Cardiac septum (tissue), 1 donor: Measurements from ENCODE around the gene LPP. TPM values are rescaled to one million over a fixed set of nuclear protein-coding genes. Genes with fewer than 3 reads are reported as not detected.

Experiments
- DNase-seq: peaks from one replicate; pipeline ENCODE4 v3.0.0-alpha.2; 2020; ENCODE audit warnings: low spot score
- intact Hi-C: fragments of 100-400 bp; cut with DNase I; formaldehyde crosslinking; loops from one replicate; pipeline ENCODE4 v1.14.0; 2022
- total RNA-seq: library from RNA; stranded (reverse); fragmentation: NEBNext Ultra II Directional; extraction: Animal tissue kit (Norgen Biotek cat#: 25700); gene quantifications from one replicate; pipeline ENCODE4 v1.2.1, GENCODE V29; 2021
- donor health status: DM: no; HTN: no; CAD: no.

Gene LPP
- total RNA-seq, 1 donor from 2014 or later: 145 TPM

DNA sequence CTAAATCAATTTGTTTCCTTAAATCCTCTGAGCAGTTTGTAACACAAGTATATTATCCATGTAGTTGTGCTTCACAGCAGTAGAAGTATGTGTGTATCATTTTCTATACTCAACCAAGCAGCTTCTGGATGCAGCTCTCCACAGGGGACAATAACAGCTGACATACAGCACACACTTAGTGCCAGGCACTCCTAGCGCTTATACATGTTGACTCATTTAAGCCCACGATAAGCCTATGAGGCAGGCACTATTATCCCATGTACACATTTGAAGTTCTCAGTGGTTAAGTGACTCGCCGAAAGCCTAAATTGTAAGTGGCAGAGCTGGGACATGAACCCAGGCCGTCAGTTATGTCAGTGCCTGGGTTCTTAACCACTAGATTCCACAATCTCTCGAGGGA is 20.3 kb upstream of the LPP start:
- intact Hi-C loops: no loop called here
- DNase-seq: no peak

DNA sequence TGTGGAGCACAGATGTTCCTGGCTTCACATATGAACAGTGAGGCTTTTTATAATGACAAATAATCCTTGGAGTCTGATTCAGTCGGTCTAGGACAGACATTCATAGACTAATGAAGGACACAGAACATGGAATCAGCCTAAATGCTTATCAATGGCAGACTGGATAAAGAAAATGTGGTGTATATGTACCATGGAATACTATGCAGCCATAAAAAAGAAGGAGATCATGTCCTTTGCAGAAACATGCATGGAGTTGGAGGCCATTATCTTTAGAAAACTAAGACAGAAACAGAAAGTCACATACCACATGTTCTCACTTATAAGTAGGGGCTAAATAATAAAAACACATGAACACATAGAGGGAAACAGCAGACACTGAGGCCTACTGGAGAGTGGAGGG is 19.9 kb upstream of the LPP start:
- no peak for DNase-seq
- intact Hi-C loops: no loop called here

DNA sequence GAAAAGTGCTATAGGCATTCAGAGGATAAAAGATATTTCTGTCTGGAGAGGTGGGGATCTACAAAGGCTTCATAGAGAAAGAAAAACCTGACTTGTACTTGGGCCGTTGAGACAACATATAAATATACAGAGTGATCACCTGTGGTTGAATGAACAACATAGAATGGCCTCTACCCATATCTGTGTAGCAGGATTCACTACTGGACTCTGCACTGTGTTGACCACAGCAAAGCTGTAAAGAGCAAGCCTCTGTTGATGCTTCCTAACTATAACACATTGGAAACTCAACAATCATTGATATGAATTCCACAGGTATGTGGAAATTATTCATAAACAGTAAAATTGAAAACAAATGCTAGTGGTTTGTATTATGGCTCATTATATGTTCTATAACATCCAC is 19.1 kb upstream of the LPP start:
- intact Hi-C loops: no loop called here
- DNase-seq: no peak

DNA sequence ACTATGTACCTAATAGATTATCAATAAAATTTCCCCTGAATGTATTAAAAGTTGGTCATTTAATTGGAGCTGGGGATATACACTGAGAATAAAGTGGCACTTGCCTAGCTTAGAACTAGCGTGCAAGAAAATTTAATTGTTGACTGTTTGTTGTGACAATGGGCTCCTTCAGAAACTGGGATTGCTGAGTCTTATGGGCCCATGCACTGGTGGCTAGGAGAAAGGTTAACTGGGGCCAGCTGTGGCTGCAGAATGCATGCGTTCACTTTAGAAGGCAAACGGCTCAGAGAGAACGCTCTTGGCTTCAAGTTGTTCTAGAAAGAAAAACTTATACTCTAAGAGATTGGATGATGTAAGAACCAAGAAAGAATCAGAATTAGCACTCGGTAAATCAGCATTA is 18.7 kb upstream of the LPP start:
- DNase-seq: no peak
- intact Hi-C loops: no loop called here

DNA sequence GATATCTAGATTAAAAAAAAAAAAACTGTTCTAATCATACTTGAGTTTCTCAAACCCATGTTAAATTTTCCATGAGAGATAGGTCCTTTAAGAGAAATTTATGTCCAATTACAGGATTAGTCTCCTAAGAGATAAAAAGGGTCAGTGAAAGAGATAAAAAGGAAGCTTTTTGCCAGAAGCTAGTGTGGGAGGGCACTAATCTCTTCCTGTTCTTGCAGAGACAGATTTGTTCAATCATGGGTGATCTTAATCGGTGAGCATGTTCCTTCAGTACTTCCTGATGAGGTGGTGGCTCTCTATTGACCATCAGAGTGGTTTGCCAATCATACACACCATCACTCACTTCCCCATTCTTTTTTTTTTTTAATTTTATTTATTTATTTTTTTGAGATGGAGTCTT is 16.9 kb upstream of the LPP start:
- intact Hi-C loops: no loop called here
- DNase-seq: no peak

DNA sequence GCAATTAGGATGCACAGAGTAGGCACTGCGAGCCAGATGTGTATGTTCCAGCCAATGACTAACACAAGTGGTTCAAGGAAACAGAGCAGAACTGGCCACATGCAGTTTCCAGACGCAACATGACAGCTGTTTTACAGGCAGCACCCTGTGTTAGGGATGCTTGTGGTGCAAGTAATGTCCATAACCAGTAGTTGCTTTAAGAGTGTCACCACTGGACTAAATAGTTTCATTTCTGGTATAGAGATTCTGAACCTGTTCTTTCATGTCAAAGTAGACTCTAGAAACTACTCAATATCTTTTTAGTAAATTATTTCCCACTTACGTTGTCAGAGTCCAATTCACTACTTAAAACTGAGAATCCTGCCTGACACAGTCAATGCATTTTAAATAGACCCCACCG is 14.5 kb upstream of the LPP start:
- intact Hi-C loops: no loop called here
- no peak for DNase-seq

DNA sequence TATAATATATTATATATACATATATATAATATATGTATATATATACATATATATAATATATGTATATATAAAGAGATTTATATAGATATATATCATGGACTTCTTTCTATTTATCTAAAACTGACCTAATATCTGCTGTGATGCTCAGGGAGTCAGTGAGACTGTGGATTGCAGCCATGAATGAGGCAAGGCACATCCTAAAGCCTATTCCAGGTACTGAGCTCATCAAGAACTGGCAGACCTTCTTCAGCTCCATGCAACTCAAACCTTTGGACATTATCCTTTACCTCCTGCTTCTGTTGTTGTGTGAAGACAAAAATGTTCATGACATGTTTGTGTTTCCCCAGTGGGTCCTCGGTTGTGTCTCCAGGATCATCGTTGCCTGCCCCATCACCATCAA is 7.7 kb upstream of the LPP start:
- intact Hi-C loops: no loop called here
- no peak for DNase-seq

DNA sequence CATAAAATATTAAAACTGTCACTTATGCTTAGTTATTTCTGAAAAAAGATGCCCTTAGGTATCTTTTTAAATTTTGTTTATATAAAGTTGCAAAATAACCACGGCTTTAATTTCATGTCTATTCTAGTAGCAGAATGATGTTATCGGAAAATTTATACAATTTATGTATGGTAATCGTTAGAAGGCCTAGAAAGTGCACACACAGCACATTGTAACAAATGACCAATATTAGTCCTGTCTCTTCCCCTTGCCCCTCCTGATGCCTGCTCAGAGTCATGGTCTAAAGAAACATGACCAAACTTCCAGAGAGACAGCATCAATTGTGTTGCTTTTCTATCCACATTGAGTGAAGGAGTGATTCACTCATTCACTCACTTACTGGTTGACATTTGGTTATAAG is 6.2 kb upstream of the LPP start:
- DNase-seq: no peak
- intact Hi-C loops: no loop called here

DNA sequence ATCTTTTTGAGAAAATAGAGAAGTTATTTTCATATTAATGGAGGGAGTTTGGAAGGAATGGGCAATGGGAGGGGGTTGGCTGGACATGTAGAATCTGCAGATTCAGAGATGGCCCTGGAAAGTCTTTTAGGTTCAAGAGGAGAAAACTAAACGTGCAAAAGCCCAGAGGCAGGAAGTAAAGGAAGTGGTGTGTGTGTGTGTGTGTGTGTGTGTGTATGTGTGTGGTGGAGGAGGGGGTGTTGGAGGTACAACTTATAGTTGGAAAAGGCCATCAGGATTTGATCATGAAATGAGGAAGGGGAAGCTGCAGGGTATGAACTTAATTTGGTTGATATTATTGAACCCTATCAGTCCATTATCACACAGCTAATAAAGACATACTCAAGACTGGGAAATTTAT is 5.6 kb upstream of the LPP start:
- no peak for DNase-seq
- intact Hi-C loops: no loop called here

DNA sequence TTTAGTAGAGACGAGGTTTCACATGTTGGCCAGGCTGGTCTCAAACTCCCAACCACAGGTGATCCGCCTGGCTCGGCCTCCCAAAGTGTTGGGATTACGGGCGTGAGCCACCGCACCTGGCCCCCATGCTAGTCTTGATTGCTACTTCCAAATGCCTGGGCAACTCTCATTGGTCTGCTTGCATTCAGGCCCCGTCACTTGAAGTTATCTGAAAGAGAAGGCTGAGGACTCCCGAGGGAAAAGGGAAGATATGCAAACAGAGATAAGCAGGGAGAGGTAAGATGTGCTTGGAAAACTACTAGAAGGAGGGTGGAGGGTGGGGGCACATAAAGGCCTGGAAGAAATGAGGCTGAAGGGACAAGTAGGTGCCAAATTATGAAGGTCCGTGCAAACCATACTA is 4.4 kb upstream of the LPP start:
- DNase-seq: no peak
- intact Hi-C loops: no loop called here

DNA sequence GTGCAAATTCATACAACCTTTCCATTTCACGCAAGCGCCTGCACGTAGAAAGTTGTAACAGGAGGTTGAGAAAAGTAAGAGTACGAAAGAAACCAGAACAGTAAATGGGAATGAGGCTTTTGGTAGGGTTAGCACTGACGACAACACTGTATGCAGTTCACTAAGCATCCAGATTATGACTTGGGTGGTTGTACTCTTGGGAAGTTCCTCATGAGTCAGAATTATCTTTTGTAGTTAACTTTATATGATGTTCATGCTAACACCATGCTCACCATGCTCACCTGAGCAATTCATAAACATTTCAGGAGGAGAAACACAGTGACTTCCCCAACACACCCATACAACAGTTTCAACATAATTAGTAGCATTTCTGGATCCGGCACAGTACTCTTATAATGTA is 3.0 kb upstream of the LPP start:
- no peak for DNase-seq
- intact Hi-C loops: loop anchor here (5.0 to 10.0 kb wide), 5 partner anchors 99 to 796 kb away; no protein-coding TSS in a partner anchor

DNA sequence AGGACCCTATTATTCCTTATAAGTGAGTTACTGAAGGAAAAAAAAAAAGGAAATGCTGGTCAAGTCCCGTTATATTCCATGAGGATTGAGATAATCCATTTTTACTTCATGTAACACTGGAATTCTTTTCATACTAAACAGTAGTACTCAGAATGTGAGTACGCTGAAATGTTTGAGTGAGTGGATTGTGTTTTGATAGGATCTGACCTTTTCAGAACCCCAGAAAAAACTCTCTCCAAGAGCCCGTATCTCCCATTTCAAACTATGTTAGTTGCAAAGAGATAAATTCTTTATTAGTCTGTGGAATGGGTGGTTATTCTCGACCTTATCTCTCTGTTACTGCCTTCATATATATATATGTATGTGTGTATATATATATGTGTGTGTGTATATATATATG is 2.5 kb upstream of the LPP start:
- intact Hi-C loops: loop anchor here (5.0 to 10.0 kb wide), 5 partner anchors 99 to 796 kb away; no protein-coding TSS in a partner anchor

DNA sequence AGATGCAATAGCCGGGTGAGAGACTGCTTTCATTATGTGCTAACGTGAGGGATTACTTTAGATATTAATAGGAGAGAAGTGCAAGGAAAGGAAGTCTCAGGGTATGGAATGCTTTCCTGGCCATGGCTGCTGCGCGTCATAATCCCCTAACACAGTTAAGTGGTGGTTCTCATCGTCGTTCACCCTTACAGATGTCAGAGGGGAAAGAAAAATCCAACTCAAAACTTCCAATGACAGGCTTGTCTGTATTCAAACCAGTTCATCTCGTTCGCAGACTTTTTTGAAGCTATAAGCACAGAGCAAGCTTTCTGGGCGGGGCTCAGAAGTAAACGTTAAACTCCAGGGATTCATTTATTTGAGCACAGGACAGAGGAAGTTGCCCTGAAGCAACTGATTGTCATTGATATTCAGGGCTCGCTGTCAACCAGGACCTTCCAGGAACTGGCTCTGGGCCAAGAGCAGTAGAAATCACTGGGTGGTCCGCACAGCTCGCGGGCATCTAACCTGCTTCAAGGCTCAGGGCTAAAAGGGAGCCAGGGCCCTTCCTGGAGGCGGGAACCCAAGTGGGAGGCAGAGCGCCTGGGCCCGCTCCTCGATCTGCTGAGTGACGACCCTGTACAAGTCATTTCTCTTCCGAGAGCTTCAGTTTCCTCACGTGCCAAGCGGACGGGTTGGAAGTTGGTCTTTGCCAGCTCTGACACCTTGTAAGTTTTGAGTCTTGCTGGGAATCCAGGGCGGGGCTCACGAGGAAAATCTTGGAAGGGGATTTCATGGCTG is 1.1 kb upstream of the LPP start:
- intact Hi-C loops: loop anchor here (2.0 to 10.0 kb wide), 6 partner anchors 101 to 794 kb away; partner anchors contain the start of gene BCL6
- DNase-seq: no peak

More for the DNA sequence above, 2.5 kb upstream of the LPP start:
- DNase-seq: no peak

DNA sequence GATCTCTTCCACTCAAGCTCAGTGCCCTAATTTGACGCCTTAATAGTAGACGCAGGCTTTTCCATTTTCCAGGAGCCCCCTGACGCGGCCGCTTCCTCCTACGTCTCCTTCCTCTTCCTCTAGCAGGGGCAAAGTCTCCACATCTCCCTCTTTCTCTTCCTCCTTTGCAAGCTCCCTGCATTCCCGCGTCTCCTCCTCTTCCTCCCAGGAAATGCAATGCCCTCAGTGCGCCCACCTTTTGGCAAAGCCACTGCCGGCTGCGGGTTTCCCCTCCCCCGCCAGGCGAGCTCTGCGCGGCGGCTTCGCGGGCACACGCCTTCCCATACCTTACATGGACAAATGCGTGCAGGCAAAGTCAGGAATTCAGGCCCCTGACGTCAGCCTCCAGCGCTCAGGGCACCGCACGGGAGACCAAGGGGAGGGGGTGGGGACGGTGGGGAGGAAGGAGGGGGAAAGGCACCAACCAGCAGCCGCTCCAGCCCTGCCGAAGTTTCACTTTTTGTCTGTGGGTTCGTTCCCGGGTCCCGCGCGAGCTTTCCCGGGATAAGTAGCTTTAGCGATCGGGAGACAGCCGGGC is 432 bp upstream of the LPP start:
- DNase-seq: peak; percentile 90
- intact Hi-C loops: loop anchor here (2.0 to 10.0 kb wide), 7 partner anchors 101 to 794 kb away; partner anchors contain the start of gene BCL6

DNA sequence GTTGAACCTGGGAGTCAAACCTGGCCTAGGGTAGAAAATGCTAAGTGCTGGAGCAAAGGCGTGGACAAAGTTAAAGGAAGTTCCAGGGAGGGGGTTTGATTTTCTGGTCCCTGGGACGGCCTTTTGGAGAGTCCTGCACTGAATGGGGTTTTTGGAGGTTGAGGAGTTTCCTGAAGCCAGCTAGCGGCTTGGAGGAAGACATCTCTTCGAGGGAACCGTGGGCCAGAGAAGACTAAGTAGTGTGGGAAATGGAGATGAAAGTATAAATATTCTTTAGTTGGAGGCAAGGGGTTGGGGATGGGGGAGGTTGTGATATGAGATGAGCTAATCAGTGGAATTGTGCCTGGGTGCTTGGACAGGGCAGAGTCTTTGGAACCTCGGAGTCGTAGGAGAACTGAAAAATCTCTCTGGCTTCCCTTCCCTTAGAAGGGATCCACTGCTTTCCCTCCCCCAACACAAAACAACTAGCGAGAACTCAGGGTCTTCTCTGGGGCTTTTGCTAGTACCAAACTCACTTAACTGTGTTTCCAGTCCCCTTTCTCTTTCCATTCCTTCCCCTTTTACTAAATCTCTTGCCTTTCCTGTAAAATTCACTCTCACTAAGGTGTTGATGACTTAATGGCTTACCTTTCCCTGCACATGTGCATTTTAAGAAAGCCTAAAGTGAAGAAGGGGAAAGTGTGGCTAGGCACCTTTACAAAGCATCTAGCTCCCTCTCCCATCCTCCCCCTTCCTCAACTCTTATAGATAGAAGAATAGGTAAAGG is 1.0 kb downstream of the LPP start:
- intact Hi-C loops: loop anchor here (2.0 to 10.0 kb wide), 8 partner anchors 103 to 792 kb away; no protein-coding TSS in a partner anchor

DNA sequence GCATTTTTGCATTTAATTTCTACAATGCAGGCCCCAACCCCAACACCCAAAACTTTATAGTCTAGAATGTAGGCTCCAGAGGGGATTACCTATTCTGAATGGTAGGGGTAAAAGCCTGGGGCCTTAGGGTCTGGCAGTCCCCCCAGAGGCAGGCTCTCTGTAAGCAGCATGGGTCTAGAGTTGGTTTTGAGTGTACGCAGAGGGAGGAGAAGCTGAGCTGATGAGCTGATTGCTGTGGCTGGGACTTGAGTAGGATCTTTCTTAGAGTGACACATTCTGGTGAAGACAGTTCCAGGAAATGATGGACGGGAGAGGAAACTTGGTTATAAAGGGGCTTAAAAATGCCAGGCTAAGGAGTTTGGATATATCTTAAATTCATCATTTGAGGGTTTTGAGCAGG is 2.1 kb downstream of the LPP start:
- no peak for DNase-seq
- intact Hi-C loops: loop anchor here (5.0 to 10.0 kb wide), 3 partner anchors 171 to 194 kb away; no protein-coding TSS in a partner anchor

More for the DNA sequence above, 1.0 kb downstream of the LPP start:
- no peak for DNase-seq

DNA sequence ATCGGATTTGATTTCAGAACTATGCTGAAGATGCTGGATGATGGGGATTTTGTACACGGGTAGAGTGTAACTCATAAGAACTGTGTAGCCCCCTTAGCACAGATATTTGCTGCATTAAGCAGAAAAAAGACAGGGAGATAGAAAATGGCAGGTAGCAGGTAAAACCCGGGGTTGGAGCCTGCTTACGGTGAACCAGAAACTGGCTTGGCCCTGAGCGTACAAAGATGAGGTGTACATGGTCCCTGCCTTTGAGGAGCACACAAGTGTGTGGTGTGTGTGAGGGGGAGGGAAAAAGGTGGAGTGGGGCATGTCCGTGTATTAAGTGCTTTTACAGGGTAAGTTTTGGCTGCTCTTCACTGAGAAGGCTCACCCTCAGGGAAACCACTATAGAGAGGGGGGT is 3.5 kb downstream of the LPP start:
- DNase-seq: no peak
- intact Hi-C loops: loop anchor here (5.0 to 10.0 kb wide), 3 partner anchors 173 to 195 kb away; no protein-coding TSS in a partner anchor

DNA sequence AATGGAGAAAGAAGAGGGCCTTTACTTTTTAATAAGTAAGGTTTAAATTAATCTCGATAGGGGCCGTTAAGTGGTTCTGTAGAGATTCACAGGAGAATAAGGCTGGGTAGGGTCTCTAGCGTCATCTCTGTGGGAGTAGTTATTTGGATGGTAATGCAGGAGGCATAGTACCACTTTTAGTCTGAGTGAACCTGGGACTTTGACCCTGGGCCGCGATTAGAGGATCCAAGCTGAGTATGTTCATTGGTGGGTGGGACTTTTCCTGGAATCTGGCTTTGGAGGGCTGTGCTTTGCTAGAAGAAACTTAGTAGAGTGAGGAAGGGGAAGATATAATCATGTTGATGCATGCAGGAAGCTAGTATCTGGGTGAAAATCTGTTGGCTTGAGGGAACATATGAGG is 4.0 kb downstream of the LPP start:
- intact Hi-C loops: loop anchor here (5.0 to 10.0 kb wide), 3 partner anchors 173 to 196 kb away; no protein-coding TSS in a partner anchor
- no peak for DNase-seq

DNA sequence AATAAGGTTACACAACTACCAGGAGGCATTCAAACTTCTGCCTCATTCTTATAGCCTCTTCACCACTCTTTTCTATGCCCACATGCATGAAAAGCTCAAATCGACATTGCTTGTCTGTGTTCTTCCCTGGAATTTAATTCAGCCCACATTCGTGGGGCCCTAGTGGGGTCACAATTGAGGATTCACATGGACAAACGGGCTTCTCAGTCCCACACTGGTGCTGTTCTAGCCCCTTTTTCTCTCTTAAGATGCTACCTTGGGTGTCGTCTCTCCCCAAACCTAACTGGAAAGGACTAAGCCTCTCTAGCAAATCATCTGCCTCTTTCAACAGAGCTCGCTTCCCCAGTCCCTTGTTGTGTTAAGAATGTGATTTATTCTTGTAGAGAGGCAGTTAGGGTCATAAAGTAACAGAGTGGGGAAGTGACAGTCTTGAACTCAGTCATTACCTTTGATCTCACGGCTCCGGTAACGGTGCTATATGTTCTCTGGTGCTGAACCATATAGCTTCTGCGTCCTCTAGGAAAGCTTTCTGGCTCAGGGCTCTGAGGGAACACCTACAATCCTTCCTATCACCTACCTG is 4.9 kb downstream of the LPP start:
- intact Hi-C loops: loop anchor here (5.0 to 10.0 kb wide), 3 partner anchors 174 to 197 kb away; no protein-coding TSS in a partner anchor
- no peak for DNase-seq

DNA sequence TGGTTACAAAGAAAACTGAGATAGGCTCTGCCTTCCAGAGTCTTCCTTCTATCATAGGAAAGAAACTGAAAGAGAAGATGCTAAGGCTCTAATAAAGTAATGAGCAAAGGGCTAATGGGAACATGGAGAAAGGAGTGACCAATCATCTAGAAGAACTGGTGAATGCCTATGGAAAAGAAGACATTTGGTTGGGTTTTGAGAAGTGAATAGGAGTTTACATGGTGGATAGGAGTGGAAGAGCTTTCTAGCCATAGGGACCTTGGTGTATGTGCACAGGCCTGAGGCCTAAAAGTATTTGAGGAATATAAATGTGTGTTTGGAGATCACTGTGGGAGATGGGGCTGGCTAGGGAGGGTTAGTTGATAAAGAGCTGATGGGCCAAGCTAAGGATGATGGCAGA is 6.8 kb downstream of the LPP start:
- no peak for DNase-seq
- intact Hi-C loops: no loop called here
